ENCODE results near the gene HSPA12B.

Gene HSPA12B

DNA sequence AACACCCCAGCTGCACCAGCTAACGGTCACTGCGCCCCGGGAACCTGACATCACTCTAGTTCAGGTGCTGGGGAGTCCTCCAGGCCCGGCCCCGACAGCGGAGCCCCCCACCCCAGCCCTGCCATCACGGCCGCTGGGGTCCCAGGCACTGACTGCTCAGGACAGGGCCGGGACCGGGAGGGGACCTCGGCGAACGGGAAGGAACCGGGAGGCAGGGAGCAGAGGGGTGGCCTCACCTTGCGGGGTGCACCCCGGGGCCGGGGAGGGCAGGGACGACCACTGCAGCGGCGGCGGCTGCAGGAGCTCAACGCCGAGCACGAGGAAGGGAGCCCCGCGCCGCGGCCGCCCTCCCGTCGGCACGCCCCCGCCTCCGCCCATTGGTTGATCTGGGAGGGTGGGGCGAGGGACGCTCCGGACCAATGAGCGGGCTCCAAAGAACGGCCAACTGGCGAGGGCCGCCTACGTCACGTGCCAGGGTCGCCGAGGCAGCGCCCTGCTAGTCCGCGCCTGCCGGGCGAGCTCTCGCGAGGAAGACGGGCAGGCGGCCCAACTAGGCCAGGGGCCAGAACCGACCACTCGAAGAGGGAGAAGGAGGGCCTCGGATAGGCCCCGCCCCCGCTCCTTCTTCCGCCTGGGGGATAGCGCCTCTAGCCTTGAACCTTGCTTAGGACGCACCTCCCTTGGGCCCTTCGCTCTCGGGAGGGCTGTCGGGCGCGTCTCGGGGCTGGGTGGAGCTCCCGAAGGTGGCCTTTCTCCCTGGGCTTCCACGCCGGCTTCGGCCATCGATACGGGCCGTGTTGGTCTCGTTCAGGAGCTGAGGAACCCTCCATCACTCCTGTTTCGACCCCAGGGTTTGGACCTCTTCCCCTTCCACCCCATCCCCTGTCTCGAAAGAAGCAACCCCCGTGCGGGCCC is 35.2 kb downstream of the HSPA12B start, which contains the start of gene ADISSP:
ADISSP (minus strand) TSS at position 327 of the 915 bp plus-strand sequence. CDS start 7,653 bp downstream, outside the sequence.
- FAIRE-seq, result peak; percentile 98

DNA sequence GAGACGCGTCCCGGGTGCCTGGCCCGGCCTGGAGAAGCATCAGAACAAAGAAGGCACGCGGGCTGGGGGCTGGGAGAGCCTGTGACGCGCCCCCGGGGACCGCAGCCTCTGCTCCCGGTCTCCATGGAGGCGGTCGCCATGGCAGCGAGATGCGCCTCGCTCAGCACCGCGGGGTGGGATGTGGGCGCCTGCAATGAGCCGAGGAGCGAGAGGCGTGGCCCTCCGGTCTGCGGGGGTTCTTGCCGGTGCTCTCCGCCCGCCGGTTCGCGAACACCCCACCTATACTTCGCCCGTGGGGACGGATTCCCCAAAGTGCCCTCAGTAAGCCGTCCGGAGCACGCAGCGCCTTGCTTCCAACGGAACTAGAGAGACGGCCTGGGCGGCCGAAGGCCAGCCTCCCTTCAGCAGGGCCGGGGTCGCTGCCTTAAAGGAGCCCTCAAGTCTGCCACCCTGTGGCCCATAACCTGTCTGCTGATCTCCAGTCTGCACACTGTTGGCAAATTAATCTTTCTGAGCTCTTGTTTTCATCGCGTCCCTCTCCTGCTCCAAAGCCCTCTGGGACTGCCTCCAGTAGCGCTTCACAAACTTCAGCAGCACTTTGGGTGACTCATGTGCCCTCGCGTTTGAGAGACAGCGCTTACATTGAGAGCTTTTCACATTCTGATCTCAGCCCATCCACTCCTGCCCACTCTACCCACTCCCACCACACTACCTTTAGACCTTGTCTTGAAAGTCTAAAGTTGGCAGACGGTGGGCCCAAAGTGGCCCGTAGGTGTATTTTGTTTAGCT is 36.1 kb downstream of the HSPA12B start:
- FAIRE-seq, result peak; percentile 35

- no peak for FAIRE-seq
These were observed 39.1 kb downstream of the HSPA12B start for GRCh38 chr20:3771552-3772058.

- FAIRE-seq, result no peak
These were observed 43.1 kb downstream of the HSPA12B start for GRCh38 chr20:3775457-3776108.

GRCh38 chr20:3777381-3777715 is 44.9 kb downstream of the HSPA12B start:
- no peak for FAIRE-seq

- FAIRE-seq, result no peak
These were observed 45.5 kb downstream of the HSPA12B start for GRCh38 chr20:3777716-3778629.

GRCh38 chr20:3778976-3779375 is 46.5 kb downstream of the HSPA12B start:
- FAIRE-seq, result no peak

DNA sequence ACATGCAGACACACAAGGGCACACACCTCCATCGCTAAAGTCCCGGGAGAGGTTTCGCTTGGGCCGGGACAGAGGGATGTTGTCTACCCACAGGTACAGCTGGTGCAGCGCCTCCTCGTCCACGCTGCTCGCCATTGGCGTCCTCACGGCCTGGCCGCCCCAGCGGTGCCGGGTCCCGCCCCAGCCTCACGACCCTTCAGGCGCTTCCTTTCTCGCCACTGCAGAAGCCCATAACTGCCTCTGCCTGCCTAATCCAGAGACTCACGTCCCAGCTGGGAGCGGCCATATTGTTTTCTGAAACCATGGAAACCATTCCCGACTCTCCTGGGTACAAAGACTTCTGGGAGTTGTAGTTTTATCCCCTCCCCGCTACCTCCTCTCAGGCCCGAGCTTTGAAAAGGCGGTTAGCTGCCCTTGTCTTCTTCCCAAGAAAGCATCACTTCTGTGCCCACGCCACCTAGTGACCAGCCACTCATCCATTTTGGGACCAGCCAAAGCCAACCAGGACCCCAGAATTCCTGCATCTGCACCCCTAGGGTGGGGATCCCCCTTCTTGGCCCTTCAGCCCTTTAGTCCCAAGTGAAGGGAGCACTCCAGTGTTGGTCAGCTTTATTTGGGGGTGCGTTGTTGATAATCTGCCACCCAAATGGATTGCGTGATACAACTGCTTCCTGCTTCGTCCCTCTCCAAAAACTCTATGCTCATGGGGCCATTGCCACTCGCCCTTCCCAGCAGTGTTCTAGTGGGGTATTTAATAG is 48.8 kb downstream of the HSPA12B start, which contains the start of gene SPEF1:
SPEF1 (minus strand) TSS at position 296 of the 758 bp plus-strand sequence; CDS start at position 135, 161 bp downstream.
- FAIRE-seq, result peak; percentile 90

DNA sequence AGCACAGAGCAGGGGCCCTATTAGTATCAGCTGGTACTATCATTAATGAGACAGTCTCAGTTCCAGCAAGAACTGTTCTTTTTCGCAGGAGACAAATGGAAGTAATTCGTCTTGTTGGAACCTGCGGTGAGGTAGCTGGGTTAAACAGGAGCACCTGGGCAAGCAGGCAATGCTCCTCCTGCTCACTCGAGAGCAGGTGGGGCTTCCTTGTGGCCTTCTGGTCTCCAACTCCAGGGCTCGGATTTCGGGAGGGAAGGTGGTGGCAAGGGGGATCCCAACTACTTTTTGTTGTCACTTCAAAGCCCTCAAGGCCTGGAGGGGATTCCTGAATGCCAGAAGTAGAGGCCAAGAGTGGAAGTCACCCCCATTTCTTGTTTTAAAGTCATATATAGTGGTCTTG is 50.1 kb downstream of the HSPA12B start:
- no peak for FAIRE-seq

- no peak for FAIRE-seq
These were observed 50.6 kb downstream of the HSPA12B start for GRCh38 chr20:3783068-3783489.

GRCh38 chr20:3783511-3784195 is 51.2 kb downstream of the HSPA12B start:
- FAIRE-seq, result no peak

- no peak for FAIRE-seq
These were observed 51.9 kb downstream of the HSPA12B start for GRCh38 chr20:3784216-3784853.

DNA sequence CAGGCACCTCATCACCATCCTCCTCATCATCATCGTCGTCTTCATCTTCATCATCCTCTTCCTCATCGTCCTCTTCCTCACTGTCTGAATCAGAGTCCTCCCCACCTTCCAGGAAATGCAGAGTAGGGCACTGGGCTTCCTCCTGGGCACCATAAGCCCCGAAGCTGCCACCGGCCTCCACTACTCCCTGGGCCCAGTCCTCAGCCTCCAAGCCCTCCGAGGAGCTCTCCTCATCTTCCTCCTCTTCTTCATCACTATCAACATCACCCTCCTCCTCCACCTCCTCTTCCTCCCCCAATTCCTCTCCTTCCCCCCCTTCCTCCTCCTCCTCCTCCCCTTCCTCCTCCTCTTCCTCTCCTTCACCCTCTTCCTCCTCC is 52.4 kb downstream of the HSPA12B start:
- FAIRE-seq, result no peak

DNA sequence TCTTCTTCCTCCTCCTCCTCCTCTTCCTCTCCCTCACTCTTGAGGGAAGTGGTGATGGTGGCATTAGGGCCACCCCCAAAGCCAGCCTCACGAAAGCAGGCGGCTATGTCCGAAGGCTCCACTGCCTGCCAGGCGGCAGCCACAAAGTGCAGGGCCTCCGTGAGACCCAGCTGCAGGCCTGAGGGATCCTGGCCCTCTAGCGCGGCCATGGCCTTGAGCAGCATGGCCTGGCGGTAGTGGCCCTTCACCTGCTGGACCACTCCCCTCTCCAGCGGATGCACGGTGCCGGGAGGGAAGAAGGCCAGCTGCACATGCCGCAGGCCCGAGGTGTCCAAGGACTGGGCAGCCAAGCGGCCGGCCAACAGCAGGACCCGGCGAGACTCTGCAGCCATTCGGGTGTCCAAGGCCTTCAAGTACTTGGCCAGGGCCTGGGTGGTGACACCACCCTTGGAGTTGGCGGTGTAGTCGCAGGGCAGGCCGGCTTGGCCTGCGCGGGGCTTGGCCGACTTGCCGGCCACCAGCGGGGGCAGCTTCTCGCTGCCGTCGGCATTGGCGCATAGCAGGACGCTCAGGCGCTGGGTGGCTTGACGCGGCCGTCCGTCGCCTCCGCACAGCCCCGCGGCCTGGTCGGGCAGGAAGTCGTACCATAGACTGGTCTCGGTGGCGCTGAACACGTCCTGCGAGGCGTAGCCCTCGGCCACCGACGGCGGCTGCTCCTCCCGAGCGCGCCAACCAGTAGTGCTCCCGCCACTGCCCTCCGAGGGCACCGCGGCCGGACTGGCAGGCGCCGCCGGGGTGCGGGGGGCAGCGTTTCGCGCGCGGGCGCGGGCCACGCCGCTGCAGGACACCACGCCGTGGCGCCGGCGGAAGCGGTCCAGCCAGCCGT is 53.0 kb downstream of the HSPA12B start:
- FAIRE-seq, result no peak

GRCh38 chr20:3786126-3786484 is 53.6 kb downstream of the HSPA12B start:
- FAIRE-seq, result no peak

DNA sequence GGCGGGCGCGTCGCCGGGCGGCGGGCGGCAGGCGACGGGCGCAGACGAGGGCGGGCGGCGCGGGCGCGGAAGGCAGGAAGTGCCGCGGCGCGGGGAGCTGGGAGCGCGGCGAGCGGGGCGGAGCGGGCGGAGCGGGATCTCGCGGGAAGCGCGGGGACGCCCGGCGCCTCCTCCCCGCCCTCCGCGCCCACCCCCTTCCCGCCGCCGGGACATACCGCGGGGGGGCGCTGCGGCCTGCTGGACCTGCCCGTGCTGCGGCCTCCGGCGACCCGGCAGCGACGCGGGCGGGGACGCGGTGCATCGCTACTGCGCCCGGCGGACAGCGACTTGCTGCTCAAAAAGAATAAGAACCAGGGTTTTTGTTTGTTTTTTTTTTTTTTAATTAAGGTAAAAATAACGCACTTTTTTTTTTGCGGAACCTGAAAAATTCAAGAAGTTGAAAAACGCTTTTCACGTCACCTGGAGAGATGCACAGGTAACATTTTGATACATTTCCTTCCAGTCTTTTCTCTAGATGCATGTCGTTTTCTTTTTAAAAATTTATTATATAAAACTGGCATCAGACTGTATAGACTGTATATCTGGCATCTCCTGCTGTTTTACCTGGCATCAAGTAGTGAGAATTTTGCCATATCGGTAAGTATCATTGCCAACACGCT is 54.3 kb downstream of the HSPA12B start, which contains the start of gene CENPB:
CENPB (minus strand) TSS at position 76 of the 659 bp plus-strand sequence. CDS start 257 bp downstream, outside the sequence.
- no peak for FAIRE-seq

- no peak for FAIRE-seq
These were observed 55.0 kb downstream of the HSPA12B start for GRCh38 chr20:3787324-3788014.
